ENCODE data around the gene MAPK9.

The MAPK9 gene

DNA sequence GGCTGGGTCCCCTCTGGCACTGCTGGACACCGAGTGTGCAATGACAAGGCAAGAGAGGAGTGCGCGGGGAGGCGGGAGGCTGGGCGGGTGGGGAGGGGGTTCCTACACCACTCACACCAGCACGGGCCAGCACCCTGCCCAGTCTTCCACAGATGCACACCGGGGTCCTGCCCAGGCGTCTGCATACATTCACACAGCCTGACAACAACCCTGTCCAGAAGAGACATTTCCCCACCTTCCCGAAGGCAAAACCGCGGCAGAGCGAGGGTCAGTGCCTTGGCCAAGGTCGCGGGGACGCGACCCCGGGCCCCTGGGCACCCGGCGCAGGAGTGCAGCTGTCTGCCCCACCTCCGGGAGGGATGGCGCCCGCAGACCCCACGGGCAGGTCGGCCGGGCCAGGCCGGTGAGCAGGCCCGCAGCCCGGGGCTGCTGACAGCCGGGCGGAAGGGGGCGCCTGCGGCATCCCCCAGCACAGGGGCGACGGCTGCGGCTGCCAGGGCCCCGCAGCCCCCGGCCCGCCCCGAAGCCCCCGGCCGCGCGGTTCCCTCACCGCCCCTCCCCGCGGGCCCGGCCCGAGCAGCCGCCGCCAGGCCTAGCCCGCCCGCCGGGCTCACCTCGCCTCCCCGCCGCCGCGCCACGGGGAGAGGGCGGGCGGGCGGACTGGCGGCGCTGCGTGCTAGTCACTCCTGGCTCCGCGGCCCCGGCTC lies 496 bp downstream of the MAPK9 start:
- DNase-seq, result no peak

DNA sequence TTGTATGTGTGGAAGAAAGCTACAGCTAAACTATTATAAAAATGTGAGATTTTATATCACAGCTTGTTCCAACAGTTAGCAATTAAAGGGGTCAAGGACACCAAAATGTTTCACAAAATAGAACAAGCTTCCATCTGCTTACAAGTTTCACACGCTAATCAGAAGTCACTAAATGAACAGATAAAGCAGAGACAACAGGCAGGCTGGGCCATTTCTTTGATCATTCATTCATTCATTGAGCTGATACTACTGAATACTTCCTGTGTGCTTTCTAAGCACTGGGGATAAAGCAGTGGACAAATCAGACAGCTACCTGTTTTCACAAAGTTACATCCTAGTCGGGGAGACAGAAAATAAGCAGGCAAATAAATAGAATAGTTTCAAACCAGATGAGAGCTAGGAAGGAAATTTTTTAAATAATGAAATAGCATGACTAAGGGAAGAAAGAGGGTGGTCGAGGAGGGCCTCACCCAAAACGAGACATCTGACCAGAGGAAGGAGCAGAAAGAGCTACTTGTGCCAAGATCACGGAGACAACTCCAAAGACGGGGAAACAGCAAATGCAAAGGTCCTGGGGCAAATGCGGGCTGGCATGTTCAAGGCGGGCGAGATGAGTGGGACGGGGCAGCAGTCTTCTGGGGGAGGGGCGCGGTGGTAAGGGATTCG lies 1.2 kb downstream of the MAPK9 start:
- DNase-seq, result no peak

DNA sequence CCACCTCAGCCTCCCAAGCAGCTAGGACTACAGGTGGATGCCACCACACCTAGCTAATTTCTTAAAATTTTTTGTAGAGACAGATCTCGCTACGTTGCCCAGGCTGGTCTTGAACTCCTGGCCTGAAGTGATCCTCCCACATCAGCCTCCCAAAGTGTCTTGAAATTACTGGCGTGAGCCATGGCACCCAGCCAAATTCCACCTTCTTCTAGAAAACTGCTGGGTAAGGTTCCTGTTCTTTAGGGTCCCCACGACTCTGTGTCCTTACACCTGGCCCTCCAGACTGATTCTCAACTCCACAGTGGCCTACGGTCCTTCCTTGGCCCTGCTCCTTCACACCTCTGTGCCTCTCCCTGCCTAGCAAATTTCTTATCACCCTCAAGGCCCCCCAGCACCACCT lies 1.9 kb downstream of the MAPK9 start:
- DNase-seq, result no peak

DNA sequence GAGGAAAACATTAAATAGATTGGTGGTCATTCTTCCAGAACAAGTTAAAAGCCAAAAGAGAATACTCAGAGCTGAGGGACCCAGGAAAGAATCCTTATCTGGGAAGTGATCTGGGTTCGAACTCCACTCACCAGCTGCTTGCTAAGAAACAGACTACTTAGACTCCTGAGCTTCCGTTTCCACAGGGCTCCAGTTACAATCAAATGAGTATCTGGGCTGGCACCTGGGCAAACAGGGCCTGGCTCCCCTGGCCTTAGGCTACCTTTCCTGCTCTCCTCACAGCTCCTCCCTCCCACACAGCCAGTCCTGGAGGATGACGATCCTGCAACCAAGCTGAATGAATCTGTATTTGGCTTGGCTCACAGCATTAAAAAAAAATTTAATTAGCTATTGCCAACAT lies 2.5 kb downstream of the MAPK9 start:
- no peak for DNase-seq

DNA sequence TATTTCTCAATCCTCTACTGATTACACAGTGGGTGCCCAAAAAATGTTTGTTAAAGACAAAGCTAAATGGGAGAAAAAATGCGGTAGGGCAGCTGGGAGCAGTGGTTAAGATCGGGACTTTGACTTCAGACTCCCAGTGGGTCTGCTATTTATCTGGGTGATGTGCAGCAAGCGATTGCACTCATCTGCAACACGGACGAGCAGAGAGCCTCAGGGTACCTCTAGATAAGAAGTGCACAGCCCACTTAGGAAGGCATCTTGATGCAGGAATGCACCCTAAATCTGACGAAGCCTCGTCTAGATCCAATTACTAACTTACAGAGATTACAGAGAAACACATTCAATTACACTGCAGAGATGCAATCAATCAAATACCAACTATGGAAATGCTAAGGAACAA lies 4.0 kb downstream of the MAPK9 start:
- no peak for DNase-seq

DNA sequence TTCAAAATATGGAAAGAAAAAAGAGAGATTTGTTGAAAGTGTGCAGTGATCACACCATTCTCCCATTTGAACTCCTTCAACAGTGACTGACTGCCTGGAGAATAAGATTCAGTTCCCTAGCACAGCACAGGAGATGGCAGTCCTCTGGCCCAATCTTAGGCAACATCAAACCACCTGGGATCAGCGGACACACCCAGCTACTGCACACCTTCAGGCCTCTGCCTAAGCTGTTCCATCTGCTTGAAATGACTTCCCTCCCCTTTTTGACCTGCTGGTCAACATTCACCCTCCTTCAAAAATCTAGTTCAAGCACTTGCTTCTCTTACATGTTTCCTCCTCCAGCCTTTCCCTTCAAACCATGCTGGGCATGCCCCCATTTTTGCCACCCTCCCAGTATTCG lies 4.5 kb downstream of the MAPK9 start:
- DNase-seq, result no peak

DNA sequence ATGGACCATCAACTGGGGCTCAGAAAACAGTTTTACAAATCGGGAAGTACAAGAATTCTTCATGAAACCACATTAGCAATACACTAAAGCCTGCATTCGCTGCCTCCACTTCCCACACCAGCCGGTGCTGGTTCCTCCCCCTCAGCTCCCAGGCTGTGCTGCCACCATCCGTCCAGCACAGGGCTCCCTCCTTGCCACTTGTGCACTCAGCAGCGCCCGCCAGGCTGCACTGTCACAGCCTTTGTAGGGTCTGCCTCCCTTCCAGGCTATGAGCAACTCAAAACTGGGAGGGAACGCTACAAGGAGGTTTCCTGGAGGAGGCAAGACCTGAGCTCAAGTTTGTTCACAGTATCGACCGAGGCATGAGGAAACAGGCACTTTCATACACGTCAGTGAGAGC lies 7.7 kb downstream of the MAPK9 start:
- no peak for DNase-seq

DNA sequence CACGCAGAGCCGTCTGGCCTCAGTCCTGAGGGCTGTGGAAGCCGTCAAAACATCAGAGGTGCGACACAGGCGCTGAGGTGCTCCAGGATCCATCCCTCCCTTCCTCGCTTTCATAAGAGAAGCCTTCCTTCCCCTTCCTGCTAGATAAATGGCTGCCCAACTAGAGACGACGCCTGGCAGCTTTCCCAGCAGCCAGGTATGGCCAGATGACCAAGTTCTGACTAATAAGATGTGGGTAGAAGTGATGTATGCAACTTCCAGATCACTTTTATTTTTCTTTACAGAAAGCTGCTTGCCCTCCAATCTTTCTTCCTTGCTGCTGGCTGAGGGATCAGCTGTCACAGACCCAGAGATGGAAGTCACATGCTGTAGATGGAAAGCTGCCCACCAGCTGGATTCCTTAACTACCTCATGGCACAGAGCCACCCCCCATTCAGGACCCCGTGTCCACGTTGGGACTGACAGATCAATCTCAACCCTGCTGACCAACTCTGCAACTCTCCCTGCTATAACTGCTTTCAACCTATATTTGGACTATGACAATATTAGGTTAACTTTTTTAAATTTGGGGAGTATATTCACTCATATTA lies 8.8 kb downstream of the MAPK9 start:
- DNase-seq, result no peak

DNA sequence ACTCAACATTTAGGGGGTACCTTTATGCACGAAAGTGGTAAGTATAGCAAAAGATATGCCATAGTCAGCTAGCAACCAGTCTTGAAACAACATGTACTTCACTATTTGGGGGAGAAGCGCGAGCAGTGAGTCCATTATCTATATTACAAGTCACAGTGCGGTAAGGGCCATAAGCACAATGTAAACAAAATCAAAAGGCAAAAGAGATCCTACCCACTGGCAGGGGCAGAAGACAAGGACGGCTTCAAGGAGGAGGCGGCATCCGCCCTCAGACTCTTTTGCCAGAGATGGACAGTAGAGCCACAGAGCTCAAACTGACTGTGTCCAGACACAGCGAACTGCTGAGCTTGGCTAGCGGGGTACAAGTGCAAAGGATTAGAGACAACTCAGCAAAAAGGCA lies 9.6 kb downstream of the MAPK9 start:
- DNase-seq, result no peak

DNA sequence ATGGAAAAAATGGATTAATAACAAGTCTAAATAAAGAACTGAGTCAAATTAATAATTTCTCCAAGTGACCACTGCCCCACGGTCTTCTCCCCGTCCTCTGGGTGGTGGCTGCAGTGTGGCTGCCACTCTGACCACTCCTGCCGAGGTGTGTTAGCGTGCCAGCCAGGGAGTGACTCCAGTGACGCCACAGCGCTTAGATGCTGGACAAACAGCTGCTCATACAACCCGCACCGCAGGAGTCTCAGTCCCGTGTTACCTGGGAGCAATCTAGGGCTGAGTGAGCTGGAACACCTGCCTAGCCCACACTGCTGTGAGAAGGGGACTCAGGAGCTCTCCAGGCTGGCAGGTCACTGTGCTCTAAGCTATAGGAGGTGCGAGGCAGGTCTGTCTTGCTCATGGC lies 10.2 kb downstream of the MAPK9 start:
- DNase-seq, result no peak

DNA sequence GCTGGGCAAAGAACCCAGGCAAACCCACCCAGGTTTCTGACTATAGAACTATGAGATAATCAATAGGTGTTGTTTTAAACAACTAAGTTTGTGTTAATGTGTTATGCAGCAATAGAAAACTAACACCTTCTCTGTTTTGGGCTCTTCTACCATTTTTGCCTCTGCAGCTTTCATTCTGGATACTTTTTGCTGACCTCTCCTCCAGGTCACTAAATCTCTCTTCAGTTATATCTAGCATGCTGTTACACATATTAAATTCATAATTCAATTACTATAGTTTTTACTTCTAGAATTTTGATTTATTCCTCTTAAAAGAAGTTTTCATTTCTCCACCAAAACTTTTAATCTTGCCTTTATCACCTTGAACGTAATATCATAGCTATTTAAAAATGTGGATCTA lies 17.2 kb downstream of the MAPK9 start:
- no peak for DNase-seq

DNA sequence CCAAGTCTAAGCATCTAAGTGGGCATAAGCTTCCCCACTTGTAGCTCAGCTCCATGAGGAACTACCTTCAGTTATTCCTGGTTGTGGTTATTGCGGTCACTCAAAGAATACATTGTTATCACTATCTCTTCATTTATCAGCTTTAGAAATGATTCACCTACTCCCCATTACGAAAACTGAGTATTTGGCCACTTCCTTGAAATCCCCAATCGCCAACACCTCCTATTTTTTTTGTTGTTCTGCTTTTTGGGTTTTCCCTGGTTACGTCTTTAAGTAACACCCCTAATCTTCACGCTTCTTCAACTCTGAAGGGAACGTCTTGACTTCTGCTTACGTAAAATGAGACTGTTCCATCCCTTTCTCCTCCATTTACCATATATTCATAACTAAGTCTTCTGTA lies 20.7 kb downstream of the MAPK9 start:
- DNase-seq, result no peak

DNA sequence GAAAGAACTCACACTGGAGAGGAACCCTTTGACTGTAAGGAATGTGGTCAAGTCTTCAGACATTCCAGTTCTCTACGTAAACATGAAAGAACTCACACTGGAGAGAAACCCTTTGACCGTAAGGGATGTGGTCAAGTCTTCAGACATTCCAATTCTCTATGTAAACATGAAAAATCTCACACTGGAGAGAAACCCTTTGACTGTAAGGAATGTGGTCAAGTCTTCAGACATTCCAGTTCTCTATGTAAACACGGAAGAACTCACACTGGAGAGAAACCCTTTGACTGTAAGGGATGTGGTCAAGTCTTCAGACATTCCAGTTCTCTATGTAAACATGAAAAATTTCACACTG lies 32.6 kb downstream of the MAPK9 start:
- no peak for DNase-seq

DNA sequence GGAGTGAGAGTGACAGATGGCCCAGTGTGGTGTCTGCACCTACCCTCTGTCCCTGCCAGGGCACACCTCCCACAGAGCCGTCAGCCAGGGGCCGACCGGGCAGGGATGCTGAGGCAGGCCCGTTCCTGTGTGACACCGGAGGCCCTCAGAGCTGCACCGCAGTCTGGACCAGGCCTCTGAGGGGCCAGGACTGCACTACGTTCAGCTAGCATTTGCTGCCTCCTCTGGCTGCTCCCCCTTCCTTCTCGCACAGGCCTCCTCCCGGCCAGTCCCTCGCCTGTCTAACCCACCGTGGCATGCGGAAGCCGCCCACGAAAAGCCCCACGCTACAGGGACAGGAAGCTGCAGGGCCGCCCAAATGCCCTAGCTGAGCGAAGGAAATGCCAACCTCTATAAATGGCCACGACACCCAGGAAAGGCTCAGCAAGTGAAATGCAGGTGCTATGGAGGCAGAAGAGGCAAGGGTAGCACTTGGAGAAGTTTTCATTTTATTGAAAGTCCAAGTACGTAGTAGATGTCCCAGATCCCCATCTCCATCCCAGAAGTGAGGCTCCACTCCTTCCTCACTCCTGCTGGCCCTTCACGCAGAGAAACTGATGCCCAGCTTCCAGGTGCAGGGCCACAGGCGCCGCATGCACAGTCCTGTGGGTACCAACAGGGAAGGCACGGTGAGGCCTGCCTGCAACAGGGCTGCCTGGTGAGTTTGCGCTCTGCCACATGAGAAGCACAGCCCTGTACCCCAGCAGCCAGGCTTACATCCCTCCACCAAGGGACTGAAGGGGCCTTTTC lies 38.7 kb downstream of the MAPK9 start:
- no peak for DNase-seq

DNA sequence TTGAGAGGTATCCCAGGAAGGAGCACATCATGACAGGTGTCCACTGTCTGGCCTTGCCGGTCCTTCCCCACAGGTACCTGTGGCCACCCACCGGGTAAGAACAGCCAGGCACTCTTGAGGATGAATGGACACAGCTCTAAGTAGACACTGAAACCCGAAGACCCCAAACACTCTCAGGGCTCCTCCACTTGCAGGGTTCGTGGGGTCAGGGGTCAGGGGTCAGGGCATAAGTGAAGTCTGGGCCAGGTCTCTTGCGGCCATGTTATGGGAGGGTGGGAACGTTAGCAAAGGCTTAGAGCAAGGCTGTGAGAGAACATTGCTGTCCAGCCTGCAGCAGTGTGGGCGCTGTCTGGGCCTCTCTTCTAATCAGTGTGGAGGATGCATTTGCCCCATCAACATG lies 40.0 kb downstream of the MAPK9 start:
- no peak for DNase-seq

DNA sequence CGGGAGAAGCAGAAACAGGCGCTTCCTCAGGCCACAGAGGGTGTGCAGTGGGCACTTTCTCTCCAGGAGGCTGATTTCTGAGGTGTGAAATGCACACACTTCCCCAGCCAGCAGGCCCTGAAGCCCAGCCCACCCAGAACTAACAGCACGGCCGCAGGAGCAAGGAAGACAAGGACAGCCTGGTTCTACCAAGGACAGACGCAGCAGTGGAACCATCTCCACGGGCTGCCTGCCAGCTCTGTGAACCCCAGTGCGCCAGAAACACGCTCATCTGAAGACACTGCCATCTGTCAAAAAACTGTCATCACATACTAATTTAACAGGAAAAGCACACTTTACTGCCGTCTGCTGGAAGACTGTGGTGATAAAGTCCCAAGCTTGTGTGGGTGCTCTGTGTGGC lies 40.7 kb downstream of the MAPK9 start:
- no peak for DNase-seq

DNA sequence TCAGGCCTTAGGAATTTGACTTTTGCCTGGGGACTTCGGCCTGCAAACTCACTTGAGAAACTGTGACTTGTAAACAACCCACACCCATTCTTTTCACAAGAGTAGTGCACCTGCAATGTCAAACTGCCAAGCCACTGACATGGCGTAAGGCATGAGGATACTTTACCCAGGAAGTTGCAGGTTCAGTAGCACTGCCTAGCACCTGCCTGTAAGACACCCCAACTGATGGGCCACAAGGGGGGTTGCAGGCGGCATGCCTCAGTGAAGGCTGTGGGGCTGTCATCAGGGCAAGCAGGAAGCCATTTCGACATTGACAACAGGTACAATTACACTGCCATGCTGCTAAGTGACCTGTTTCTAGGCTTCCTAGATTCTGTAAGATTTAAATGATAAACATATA lies 41.6 kb downstream of the MAPK9 start:
- no peak for DNase-seq

DNA sequence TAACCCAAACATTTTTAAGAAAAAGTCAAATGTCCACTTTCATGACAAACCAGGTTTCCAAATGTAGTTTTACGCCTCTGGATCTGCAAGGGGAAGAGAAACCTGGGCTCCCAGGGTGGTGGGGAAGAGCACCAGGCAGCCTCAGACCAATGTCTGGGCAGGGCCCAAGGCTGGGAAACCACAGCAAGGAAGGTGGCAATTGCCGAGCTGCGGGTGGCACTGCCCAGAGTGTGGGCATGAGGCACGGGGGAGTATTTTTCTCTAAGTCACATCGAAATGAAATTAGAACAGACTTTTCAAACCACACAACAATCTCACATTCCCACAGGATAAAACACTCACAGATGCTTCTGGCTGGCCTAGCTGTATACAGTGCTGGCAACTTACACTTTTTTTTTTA lies 50.3 kb downstream of the MAPK9 start:
- no peak for DNase-seq

DNA sequence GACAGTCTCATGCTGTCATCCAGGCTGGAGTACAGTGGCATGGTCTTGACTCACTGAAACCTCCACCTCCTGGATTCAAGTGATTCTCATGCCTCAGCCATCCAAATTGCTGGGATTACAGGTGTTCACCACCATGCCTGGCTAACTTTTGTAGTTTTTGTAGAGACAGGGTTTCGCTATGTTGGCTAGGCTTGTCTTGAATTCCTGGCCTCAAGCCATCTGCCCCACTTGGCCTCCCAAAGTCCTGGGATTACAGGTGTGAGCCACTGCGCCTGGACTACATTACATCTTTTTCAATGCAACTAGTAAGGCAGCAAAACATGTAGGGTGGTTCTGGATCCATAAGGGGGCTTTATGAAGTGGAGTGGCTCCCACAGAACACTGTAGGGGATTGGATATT lies 53.3 kb downstream of the MAPK9 start:
- DNase-seq, result no peak

DNA sequence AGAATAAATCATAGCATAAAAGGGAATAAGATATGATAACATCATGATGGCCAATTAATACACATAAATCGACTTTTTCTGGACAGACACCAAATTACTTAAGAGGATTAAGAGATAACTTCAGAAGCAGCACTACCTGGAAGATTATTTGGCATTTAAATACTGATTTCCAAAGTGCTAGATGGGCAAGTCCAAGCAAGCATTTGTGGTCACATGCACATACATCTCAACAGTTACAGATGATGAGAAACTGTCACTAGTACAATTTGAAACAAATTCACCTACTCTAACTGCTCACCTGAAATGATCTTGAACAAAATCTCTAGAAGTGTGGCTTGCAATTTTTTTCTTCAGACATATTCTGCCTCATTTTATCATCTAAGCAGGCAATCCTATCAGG lies 56.0 kb downstream of the MAPK9 start:
- DNase-seq, result no peak

DNA sequence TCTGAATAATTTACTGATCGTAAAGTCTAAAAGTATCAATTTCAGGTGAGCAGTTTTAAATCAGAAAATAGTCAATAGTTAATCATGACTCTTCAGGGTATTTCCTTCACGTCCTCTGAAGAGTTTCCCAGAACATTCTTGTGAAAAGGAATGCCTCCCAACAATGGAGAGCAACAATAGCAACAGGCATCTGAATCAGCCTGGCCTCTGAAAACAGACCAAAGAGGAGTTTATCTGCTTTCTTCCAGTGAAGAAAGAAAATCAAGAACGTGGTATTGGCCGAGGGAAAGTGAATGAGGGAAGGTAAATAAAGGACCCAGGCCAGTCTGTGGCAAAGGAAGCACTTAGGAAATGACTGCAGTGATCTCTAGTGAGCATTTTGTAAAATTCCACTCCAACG lies 56.8 kb downstream of the MAPK9 start:
- DNase-seq, result no peak

DNA sequence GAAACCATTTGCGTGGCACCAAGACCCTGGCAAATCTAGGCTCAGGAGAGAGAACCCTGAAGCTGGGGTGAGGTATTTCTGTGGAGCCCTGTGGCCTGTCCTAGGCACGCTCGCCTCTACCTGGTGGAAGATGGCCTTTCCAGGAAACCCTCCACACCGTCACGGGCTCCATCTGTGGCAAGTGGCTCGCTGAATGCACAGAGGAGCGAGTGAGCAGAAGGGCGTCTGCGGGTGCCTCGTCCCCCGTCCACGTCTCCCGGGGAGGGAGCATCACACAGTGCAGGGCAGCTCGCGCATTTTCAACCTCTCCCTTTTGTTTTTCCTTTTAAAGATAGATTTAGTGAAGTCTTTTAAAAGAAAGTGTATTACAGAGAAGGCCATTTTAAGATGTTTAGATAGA lies 57.6 kb downstream of the MAPK9 start:
- no peak for DNase-seq

DNA sequence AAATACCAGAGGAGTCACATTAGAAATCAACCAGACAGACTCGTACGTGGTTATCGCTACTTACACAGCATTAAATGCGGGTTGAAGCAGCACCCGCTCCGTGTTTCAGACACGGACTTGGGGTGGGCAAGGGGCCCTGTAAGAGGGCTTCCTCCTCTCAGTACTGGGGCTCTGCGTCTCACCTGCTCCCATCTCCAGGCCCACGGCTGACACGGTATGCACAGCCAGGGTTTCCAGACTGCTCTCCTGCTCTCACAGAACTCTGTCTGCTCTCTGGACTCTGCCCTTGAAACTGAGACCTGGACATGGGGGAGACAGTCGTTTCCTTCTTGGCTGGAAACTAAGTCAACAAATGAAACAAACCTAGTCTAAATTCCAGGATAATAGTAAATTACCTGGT lies 58.2 kb downstream of the MAPK9 start:
- no peak for DNase-seq

DNA sequence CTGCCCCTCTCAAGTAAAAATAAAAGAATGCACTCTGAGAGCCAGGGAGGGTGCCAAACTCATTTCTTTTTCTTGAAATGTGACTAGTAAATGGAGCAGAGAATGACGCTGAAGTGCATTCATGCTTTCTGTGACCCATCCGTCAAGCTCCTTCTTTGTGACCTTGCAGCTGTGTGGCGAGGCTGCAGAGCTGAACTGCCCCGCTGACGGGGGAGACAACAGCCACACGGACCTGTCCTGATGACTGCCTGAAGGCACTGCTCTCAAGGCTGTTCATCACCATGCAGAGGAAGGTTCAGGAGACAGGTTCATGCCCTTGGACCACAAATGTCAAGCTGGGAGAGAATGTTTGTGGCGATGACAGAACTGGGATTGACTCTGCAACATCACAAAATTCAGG lies 61.9 kb downstream of the MAPK9 start:
- no peak for DNase-seq
